B cell (primary cell): ENCODE measurements around the gene DCTN4. TPM values are rescaled to one million over a fixed set of nuclear protein-coding genes. Genes with fewer than 3 reads are reported as not detected.

Experiments
- ATAC-seq: fragments of 200-7000 bp; cut with Tn5 transposase; one replicate; pipeline ENCODE4 v1.10.0; 2021; ENCODE audit warnings: low read depth, mild to moderate bottlenecking, moderate number of reproducible peaks, moderate library complexity
- CTCF ChIA-PET: fragments of 350-600 bp; sonication (Branson Sonifier 250); formaldehyde crosslinking; loops from one replicate; lab custom pipeline; 2021; ENCODE audit warnings: antibody characterized with exemption, inconsistent platforms; lab: Charles Lee
- POLR2A ChIA-PET: fragments of 350-600 bp; sonication (Branson Sonifier 250); formaldehyde crosslinking; loops from one replicate; lab custom pipeline; 2021; ENCODE audit warnings: antibody characterized with exemption; lab: Charles Lee
- DNase-seq: peaks from one replicate; pipeline ENCODE4 v3.0.0; 2013
- H2AFZ ChIP-seq: 2 replicates; pipeline ENCODE4 v1.6.1; 2012; ENCODE audit warnings: mild to moderate bottlenecking, low read depth, low read length; ENCODE audit not compliant: insufficient read depth, poor library complexity, severe bottlenecking
- H3K27ac ChIP-seq, 2 donors: 1 replicate in 1 of 2; 2 replicates in 1 of 2; pipeline ENCODE4 v1.5.1; 2012 to 2013; ENCODE audit warnings: low read length in 2 of 2, mild to moderate bottlenecking in 2 of 2, moderate library complexity in 1 of 2
- H3K27me3 ChIP-seq, 4 experiments: fragments of 200-600 bp in 1 of 4; sonication (generic) in 1 of 4; replicated peaks in 1 of 4; 1 replicate in 2 of 4; 2 replicates in 2 of 4; pipeline versions ENCODE4 v1.6.1 to v1.7.0; 2013 to 2016; ENCODE audit warnings: low read length in 3 of 4, mild to moderate bottlenecking in 2 of 4, mixed read lengths in 1 of 4, moderate library complexity in 1 of 4; ENCODE audit not compliant: insufficient read depth in 4 of 4, control insufficient read depth in 3 of 4; ENCODE audit errors: control extremely low read depth in 1 of 4
- H3K36me3 ChIP-seq, 2 experiments: replicated peaks in 1 of 2; 1 replicate in 1 of 2; 2 replicates in 1 of 2; pipeline versions ENCODE4 v1.6.1 to v1.7.1; 2013; ENCODE audit warnings: low read length in 1 of 2; ENCODE audit not compliant: insufficient read depth in 2 of 2, control insufficient read depth in 1 of 2; ENCODE audit errors: control extremely low read depth in 1 of 2, extremely low read depth in 1 of 2
- H3K4me1 ChIP-seq, 2 donors: fragments of 200-600 bp in 1 of 2; sonication (generic) in 1 of 2; 1 replicate in 1 of 2; 2 replicates in 1 of 2; pipeline versions ENCODE4 v1.5.1 to v1.6.1; 2013 to 2017; ENCODE audit warnings: low read length in 2 of 2; ENCODE audit not compliant: control insufficient read depth in 2 of 2, insufficient read depth in 2 of 2
- H3K4me2 ChIP-seq: replicated peaks from 2 replicates; pipeline ENCODE3; 2012; ENCODE audit warnings: mild to moderate bottlenecking, low read depth, low read length; ENCODE audit not compliant: poor library complexity, severe bottlenecking
- H3K4me3 ChIP-seq, 5 experiments: fragments of 200-600 bp in 1 of 5; sonication (generic) in 1 of 5; 1 replicate in 3 of 5; 2 replicates in 2 of 5; pipeline versions ENCODE4 v1.5.1 to v1.7.0; 2011 to 2016; ENCODE audit warnings: low read length in 4 of 5, mild to moderate bottlenecking in 4 of 5, low read depth in 2 of 5, control low read depth in 1 of 5, moderate library complexity in 1 of 5; ENCODE audit not compliant: insufficient read depth in 1 of 5; ENCODE audit errors: control extremely low read depth in 1 of 5, extremely low read depth in 1 of 5
- H3K79me2 ChIP-seq: fragments of 200-600 bp; sonication (generic); one replicate; pipeline ENCODE4 v1.6.0; 2016; ENCODE audit warnings: low read length; ENCODE audit not compliant: control insufficient read depth, insufficient read depth
- H3K9ac ChIP-seq: fragments of 200-600 bp; sonication (generic); 2 replicates; pipeline ENCODE4 v1.6.1; 2017; ENCODE audit warnings: mild to moderate bottlenecking, low read length, moderate library complexity
- H3K9me3 ChIP-seq, 3 donors: one replicate each; pipeline versions ENCODE4 v1.6.1 to v1.7.1; 2013; ENCODE audit warnings: low read length in 2 of 3; ENCODE audit not compliant: control insufficient read depth in 2 of 3, insufficient read depth in 1 of 3; ENCODE audit errors: control extremely low read depth in 1 of 3
- H4K20me1 ChIP-seq: 2 replicates; pipeline ENCODE4 v1.6.0; 2012; ENCODE audit warnings: mild to moderate bottlenecking, low read length; ENCODE audit not compliant: insufficient read depth, control insufficient read depth, poor library complexity, severe bottlenecking
- H3K27ac Mint-ChIP-seq: one replicate; pipeline ENCODE4 v1.8.0; 2021; ENCODE audit warnings: mixed read lengths
- H3K27me3 Mint-ChIP-seq: one replicate; pipeline ENCODE4 v1.8.0; 2021; ENCODE audit warnings: mixed read lengths
- H3K4me1 Mint-ChIP-seq: one replicate; pipeline ENCODE4 v1.8.0; 2021; ENCODE audit warnings: mixed read lengths
- H3K4me3 Mint-ChIP-seq: one replicate; pipeline ENCODE4 v1.8.0; 2021; ENCODE audit warnings: mixed read lengths
- H3K9me3 Mint-ChIP-seq: one replicate; pipeline ENCODE4 v1.8.0; 2022; ENCODE audit warnings: mixed read lengths; ENCODE audit not compliant: insufficient read depth
- CTCF ChIP-seq: fragments of 200-600 bp; IDR thresholded peaks from one replicate; pipeline ENCODE4 v1.8.0; 2022; ENCODE audit warnings: antibody characterized with exemption, mild to moderate bottlenecking
- EZH2 ChIP-seq: IDR thresholded peaks from 2 replicates; pipeline ENCODE4 v1.6.1; 2012; ENCODE audit warnings: borderline replicate concordance, low read depth, mild to moderate bottlenecking, moderate library complexity, low read length; ENCODE audit not compliant: insufficient read depth, poor library complexity, severe bottlenecking
- WGBS: methylation state at CpG from one replicate; pipeline ENCODE4 v1.1.5; 2013; ENCODE audit warnings: missing lambda C conversion rate; ENCODE audit not compliant: insufficient coverage; 5-methylcytosine and 5-hydroxymethylcytosine counted together
- intact Hi-C: fragments of 100-400 bp; cut with micrococcal nuclease; formaldehyde crosslinking; loops from one replicate; pipeline ENCODE4 v1.10.0; 2022
- polyA plus RNA-seq: library from polyadenylated mRNA; depleted of rRNA; stranded (reverse); fragments of >200 nt; gene quantifications from 2 replicates; pipeline ENCODE4 v1.2.3, GENCODE V29; 2012
- total RNA-seq, 2 donors: library from RNA; stranded (reverse); fragments of 120-200 nt in 1 of 2; gene quantifications; 1 replicate in 1 of 2; 2 replicates in 1 of 2; pipeline versions ENCODE4 v1.2.3 to v1.2.4, GENCODE V29; 2013 to 2022

DCTN4 gene
- total and polyA plus RNA-seq, 2 donors (not counting 1 experiment from before 2014, with no cell fraction given), result 11.2 to 54.4 TPM

- Histone ChIP-seq H3K27me3 (peaks cover 0 to 36% (median 21%) of the 10 kb centered on the region in 4 experiments), H3K4me3 (peak overlapping the region in 4 of 5 experiments; percentile 45 to 64 (median 59)), H3K4me1 (peaks cover 31 to 32% of the 10 kb centered on the region in 2 donors), H3K27ac (no peak overlapping the region), H3K79me2 (no peaks in the 10 kb centered on the region), H3K36me3 (no peaks in the 10 kb centered on the region), H3K9ac (peak overlapping the region; percentile 66), H3K4me2 (peak overlapping the region; percentile 94), H4K20me1 (no peaks in the 10 kb centered on the region), H2AFZ (peak overlapping the region; percentile 75), H3K9me3 (peaks cover 0 to 3% (median 0%) of the 10 kb centered on the region in 3 donors)
- H3K27me3 Mint-ChIP-seq, result peaks cover 28% of the 10 kb centered on the region
- no peaks in the 10 kb centered on the region for H3K9me3 Mint-ChIP-seq
- ChIA-PET POLR2A (interaction anchor here (0.5 kb wide), 1 partner anchor 973 kb away, joined by 3 read pairs; no protein-coding TSS in a partner anchor), CTCF (interaction anchor here (0.6 to 1.4 kb wide), 8 partner anchors 13 to 767 kb away, joined by 3 to 4 read pairs (median 3); no protein-coding TSS in a partner anchor)
- no peak for TF ChIP-seq CTCF
- TF ChIP-seq EZH2, result no peak
- H3K27ac Mint-ChIP-seq, result peak overlapping the region; percentile 39
- intact Hi-C loops, result no loop called here
- H3K4me3 Mint-ChIP-seq, result peak overlapping the region; percentile 86
- WGBS, result 20% methylated on average over 11 of the region's 13 CpGs
- ATAC-seq (no peak), DNase-seq (no peak)
- peaks cover 29% of the 10 kb centered on the region for H3K4me1 Mint-ChIP-seq
These were observed 20.8 kb upstream of the DCTN4 start for GRCh38 chr5:150779397-150780186.
